Measurements from ENCODE around the gene OGG1.

The OGG1 gene

DNA sequence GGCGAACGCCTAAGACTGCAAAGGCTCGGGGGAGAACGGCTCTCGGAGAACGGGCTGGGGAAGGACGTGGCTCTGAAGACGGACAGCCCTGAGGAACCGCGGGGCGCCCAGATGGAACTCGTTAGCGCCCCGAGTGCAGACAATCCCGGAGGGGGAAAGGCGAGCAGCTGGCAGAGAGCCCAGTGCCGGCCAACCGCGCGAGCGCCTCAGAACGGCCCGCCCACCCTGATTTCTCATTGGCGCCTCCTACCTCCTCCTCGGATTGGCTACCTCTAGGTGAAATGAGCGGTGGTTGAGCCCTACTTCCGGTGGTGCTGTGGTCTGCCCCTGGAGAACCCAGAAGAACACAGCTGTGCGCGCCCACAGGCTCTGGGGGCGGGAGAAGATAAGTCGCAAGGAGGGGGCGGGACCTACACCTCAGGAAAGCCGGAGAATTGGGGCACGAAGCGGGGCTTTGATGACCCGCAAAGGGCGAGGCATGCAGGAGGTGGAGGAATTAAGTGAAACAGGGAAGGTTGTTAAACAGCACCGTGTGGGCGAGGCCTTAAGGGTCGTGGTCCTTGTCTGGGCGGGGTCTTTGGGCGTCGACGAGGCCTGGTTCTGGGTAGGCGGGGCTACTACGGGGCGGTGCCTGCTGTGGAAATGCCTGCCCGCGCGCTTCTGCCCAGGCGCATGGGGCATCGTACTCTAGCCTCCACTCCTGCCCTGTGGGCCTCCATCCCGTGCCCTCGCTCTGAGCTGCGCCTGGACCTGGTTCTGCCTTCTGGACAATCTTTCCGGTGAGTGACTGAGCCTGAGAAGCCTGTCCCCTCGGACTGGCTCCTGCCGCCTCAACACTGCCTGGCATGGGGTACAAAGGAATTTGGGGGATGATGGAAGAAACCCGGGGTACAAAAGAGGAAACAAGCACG is at the start of gene OGG1:
OGG1 (plus strand) TSS at position 308 of the 911 bp plus-strand sequence; CDS start at position 643, 335 bp downstream.
- DNase-seq: peak; percentile 79

DNA sequence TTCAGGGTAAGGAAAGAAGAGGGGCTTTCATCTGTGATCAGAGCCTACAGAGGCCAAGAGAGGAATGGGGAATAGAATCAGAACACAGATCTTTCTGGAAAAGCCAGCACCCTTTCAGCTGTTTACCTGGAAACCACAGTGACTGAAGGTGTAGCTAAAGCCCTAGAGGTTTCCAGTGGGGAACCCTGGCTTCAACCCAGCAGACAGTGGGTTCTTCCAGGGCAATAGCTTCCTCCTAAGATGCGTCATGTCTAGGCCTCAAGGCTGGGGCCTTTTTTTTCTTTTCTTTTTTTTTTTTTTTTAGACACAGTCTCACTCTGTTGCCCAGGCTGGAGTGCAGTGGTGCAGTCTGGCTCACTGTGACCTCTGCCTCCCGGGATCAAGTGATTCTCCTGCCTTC is 49.2 kb upstream of the OGG1 start:
- DNase-seq: no peak

DNA sequence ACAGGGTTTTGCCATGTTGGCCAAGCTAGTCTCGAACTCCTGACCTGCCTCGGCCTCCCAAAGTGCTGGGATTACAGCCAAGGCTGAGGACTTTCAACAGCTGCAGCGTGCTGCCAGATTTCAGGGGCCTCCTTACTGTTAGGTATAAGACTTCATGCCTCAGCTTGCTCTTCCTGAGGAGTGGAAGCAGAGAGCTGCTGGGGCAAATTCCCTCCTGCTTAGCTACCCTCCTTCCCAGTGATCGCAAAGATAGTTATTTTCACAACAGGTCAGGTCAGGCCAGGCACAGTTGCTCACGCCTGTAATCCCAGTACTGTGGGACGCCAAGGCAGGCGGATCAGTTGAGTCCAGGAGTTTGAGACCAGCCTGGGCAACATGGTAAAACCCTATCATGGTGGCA is 48.7 kb upstream of the OGG1 start:
- DNase-seq: no peak

DNA sequence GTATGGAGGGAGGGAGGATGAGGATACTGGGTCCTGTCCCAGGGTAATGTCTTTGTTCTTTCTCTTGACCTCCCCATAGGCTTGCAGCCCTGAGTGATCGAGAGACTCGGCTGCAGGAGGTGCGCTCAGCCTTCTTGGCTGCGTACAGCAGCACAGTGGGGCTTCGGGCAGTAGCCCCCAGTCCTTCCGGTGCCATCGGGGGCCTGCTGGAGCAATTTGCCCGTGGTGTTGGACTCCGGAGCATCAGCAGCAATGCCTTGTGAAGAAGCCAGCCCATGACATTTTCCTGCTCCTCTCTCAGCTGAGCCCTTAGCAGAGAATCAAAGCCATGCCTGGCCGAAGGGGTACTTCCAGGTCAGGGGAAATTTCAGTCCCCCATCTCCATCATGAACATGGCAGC is 48.0 kb upstream of the OGG1 start:
- no peak for DNase-seq

DNA sequence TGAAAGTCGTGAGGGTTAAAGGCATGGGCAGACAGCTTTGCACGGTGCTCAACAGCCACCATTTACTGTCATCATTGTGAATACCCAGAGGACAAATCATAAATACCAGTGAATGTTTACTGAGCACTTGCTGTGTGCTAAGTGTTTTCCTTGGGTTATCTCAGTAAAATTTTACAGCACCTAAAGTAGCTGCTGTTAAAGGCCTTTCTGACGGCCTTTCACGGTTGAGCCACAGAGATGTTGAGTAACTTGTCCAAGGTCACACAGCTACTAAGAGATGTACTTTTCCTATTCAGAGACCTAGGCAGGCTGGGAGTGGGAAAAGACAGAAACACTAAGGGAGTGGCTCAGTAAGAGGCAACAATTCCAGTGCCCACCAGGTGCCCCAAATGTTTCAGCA is 46.5 kb upstream of the OGG1 start:
- DNase-seq: no peak

DNA sequence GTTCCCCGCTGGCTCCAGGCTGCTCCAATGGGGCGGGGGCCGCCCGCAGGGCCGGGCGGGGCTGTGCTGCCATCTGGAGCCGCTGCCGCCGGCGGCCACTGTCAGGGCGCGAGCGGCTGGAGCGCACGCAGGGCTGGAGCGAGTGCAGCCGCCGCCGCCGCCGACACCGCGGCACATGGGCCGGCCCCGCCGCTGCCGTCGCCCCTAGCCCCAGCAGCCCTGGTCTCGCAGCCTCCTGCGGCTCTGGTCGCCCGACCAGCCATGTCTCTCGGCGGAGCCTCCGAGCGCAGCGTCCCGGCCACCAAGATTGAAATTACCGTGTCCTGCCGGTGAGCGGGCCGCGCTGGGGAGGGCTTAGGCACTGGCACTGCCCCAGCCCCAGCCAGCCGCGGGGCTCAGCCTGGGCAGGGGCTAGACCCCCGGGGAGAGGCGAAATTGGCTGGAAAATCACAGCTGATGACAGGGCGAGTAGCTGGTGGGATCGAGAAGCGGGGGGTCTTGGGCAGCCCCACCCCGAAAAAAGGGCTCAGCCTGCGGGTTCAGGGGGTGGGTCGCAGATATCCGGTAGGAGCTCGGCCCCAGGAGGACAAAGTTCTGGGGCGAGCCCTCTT is 45.9 kb upstream of the OGG1 start, which contains the start of gene CPNE9:
CPNE9 (plus strand) TSS at position 98 of the 611 bp plus-strand sequence; CDS start at position 262, 164 bp downstream.
- DNase-seq: no peak

DNA sequence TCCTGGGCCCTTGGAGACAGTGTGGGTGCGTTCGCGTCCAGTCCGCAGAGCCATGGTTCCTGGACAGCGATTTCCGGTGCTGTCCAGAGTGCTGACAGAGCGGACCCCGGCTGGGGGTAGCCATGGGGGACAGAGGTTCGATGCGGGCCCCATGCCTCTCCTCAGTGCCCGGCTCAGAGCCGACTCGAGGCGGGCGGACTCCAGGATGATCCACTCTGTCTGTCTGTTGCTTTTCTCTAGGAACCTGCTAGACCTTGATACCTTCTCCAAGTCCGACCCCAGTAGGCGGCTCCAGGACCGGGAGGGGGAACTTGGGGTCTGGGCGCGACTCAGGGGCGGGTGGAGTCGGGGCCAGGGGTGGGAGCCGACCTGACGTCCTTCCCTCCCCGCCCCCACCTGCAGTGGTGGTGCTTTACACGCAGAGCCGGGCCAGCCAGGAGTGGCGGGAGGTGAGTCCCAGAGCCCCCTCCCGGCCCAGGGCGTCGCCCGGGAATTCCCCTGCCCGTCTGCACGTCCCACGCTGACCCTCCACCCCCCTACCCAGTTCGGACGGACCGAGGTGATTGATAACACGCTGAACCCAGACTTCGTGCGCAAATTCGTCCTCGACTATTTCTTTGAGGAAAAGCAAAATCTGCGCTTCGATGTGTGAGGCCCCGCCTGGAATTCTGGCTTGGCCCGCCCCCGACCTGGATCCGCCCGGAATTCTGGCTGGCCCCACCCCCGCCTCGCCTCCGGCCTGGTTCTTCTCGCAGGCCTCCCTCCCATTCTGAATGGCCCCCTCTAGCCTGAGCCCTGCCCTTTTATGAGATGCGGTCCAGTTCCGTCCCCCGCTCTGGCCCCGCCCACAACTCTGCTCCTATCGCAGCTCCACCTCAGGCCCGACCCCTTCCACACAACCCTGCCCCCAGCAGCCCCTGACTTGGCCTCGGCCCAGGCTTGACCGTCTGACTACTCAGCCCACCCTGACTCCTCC is 45.1 kb upstream of the OGG1 start:
- no peak for DNase-seq

DNA sequence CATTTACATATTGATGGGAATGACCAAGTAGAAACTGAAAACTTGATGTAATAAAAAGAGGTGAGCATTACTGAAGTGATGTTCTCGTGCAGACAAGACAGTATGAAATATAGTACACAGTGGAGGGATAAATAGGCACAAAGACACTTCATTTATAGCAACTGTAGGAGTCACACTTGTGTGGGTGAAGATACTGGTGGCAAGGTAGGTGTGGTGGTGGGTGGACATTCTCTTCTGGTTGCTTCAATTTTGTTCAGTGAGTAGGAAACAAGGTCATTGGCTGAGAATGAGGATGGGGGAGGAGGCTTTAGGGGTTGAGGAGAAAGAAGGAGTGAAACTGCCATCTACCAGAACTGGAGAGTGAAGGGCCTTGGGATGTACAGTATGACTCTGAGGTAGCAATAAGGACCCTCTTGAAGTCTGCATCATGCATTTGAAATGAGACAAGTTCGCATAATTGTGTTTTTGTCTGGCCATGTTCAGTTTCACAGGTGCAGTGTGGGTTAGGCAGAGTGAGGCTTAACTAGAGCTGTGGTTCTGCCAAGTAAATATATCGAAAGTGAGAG is 39.5 kb upstream of the OGG1 start:
- DNase-seq: no peak

DNA sequence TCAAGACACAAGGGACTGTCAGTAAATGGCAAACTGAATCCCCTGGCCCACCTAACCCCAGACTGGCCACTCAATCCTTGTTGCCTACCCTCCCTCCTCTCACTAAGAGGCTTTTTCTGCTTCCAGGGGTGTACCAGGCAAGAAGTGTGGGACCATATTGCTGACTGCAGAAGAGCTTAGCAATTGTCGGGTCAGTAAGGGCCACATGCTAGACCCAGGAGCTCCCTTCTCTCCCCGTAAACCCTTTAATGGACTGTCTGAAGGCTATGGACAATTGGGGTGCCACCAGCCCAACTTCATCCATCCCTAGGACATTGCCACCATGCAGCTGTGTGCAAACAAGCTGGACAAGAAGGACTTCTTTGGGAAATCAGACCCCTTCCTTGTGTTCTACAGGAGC is 37.3 kb upstream of the OGG1 start:
- DNase-seq: no peak

DNA sequence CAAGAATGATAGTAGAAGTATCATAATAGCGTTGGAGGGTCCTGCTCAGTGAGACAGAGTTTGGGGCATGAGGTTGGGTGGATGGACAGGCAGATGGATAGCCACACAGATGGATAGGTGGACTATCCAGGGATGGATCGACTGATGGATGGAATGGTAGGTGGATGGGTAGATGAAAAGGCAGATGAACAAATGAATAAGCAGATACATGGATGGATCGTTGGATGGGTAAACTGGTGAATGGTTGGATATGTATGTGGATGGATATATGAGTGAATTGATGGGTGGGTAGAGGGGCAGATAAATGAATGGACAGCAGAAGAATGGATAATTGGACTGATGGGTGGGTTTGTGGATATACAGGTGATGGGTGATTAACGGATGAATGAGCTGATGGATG is 36.6 kb upstream of the OGG1 start:
- DNase-seq: no peak

DNA sequence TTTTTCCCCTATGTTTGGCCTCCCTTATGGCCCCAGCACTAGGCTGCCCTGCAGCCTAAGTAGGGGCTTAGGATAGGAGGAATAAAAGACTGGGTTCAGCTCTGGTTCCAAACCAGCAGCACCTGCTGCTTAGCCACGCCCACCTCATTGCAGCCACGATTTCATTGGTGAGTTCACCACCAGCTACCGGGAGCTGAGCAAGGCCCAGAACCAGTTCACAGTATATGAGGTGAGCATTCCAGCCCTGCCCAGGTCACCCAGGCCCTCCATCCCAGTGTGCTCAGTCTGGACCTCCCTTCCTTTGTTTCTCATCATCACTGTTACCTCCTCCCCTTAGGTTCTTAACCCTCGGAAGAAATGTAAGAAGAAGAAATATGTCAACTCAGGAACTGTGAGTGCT is 34.6 kb upstream of the OGG1 start:
- DNase-seq: no peak

DNA sequence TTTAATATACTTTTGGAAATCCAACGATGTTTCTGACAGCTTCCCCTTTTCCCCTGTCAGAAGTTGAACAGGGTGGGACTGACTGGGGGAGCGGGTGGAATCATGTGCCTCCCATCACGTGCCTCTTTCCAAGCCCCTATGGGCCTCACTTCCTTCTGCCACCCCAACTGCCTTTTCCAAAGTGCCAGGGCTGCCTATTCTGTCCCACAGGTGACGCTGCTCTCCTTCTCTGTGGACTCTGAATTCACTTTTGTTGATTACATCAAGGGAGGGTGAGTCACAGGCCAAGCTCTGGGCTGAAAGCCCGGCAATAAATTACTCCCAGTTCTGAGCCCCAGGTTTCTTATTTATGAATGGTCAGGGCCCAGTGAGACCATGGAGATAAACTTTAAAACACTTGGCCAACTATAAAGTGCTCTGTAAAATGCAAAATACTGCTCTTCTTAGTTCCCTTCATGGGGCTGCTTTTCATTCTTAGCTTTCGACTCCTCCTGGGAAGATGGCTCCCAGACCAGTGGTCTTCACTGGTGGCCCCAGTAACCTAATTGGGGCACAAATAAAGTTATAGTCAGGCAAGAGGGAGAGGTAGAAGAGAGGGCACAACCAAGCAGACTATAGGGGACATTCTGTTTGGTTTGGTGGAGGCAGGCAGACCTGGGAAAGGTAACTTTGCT is 33.9 kb upstream of the OGG1 start:
- no peak for DNase-seq

DNA sequence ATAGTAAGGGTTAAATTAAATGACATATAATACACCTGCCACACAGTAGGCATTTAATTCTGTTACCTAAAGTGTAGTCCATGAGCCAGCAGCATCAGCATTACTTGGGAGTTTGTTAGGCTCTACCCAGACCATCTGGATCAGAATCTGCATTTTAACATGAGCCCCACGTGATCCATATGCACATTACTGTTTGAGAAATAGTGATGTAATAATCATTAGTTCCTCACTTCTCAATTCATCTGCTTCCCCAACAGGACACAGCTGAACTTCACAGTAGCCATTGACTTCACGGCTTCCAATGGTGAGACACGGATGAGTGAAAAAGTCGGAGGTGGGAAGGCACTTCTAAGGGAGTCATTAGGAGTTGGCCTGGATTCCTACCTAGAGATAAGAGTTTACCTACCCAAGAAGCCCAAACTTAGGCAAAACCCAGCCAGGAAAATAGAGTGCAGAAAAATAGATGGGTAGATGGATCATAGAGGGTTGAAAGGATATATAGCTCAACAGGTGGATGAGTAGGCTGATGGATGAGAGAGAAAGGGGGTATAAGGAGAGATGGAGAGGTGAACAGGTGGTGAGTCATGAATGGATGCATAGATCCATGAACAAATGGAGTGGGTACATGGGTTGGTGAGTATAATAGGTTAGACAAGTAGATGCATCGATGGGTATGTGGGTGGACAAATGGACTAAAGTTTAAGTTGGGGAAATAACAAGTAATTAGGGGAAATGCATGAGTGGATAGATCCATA is 32.8 kb upstream of the OGG1 start:
- no peak for DNase-seq

DNA sequence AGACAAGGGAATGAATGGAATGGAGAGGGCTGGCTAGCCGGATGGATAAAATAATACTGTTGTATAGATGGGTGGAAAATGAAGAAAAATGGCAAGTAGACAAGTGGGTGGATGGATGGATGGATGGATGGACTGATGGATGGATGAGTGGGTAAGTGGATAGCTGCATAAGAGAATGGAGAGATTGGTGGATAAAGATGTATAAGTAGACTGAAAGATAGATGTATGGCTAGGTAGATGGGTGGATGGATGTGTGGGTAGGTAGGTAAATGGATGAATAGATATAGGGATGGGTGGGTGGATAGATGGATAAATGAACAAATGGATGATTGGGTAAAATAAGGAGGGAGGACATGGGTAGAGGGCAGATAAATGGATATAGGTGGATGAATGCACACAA is 32.2 kb upstream of the OGG1 start:
- no peak for DNase-seq

DNA sequence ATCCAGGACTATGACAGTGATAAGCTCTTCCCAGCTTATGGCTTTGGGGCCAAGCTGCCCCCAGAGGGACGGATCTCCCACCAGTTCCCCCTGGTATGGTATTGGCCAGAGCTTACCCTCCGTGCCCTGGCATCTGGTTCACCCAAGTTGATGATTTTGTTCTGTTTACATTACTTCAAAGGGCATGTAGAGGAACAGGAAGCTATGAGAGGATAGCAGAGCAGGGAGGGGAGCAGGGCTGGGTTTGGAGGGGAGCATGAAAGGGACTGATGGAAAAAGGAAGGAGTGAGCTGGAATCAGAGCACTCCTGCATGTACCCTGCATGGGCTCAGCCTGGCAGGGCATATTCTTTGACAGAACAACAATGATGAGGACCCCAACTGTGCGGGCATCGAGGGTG is 31.6 kb upstream of the OGG1 start:
- no peak for DNase-seq

DNA sequence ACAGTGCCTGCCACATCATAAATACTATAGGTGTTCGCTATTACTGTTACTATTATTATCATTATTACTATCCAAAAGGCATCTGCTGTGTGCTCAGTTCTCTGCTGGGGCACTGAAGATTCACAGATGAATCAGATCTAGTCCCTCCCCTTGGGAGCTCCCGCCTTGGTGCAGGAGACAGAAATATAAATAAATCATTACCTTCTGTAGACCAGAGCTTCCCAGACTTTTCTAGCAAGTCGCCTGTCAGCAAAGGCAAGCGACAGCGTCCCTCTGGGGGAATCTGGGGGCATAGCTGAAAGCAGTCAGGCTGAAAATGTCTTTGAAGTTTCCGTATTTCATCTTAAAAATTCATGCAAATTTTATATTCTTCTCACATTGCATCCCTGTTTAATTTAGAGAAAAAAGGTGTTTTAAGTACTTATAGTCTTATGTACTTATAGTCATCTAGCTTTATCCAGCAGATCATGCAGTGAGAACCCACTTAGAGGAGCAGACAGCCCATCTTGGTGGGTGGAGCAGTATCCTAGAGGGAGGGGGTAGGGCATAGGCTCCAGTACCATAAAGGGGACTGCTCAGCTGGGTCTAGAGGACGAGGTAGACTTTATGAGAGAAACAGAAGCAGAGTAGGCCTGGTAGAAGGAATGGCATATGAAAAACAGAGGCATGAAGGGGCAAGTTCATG is 28.6 kb upstream of the OGG1 start:
- no peak for DNase-seq

DNA sequence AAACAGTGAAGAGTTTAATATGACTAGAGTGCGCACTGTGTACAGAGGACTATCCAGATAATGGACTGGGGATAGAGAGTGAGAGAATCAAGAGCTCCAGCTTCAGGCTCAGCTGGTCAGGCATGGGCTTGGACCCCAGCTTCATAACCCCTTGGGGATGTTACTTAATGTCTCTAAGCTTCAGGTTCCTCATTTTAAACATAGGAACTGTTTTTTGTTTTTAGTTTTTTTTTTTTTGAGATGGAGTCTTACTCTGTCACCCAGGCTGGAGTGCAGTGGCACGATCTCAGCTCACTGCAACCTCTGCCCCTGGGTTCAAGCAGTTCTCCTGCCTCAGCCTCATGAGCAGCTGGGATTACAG is 28.1 kb upstream of the OGG1 start:
- no peak for DNase-seq

DNA sequence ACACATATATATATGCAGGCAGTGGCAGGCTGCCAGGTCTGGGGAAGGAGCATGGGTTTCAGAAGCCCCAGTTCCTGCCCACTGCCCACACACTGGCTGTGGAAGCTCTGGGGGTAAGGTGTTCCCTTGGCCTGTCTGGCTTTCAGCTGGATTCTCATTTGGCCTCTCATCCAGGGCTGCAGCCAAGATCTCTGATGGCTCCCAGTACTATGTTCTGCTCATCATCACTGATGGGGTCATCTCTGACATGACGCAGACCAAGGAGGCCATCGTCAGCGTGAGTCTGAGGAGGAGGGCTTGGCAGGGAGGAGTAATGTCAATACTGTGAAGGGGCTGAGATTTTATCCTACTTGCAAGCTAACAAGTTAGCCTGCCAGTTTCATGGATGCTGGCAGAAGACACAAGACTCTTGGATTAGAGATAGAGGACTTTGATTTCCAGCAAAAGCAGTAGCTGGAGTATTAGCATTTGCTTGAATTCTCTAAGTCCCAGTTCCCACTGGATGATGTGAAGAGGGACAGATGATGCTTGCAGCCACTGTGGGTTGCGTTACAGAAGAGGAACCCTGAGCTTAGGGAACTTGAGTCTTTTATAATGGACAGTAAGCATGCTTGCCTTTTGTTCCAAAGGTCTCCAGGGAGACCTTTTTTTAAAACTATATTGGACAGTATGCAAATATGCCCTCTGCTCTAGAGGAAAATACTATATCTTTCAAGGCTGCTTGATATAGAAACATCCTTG is 23.8 kb upstream of the OGG1 start:
- DNase-seq: no peak

DNA sequence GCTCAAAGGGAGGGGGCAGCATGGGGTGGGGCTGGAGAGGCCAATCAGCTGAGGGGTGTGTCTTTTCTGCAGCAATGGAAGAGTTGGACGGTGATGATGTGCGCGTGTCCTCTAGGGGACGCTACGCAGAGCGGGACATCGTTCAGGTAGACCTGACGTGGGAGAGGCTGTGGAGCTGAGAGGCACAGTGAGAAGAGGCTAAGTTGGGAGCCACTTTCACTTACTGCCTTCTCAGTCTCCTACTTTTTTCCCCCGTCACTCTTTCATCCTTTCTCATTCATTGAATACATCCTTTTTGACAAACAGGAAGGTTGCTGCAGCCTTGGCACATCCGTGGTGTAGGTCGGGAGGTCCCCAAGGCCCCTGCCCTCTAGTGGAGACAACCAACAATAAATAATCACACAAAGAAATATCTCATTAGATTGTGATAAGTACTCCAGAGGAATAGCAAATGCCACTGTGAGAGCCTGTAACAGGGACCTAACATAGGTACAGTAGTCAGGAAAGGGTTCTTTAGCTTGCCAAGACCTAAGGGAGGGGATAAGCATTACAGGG is 22.6 kb upstream of the OGG1 start:
- peak; percentile 41 for DNase-seq

DNA sequence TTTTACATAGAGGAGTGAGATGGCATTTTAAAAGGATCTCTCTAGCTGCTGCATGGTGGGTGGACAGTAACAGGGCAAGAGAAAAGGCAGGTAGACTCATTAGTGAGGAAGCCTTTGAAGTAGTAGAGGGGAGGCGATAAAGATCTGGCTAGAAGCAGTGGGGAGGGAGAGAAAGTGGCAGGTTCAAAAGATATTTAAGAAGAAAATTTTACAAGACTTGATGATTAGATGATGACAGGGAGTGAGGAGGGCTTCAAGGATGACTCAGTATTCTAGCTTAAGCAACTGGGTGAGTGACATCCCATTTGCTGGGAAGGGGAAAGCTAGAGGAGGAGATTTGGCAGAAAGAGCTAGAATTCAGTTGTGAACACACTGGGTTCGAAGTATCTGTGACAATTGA is 22.0 kb upstream of the OGG1 start:
- DNase-seq: no peak

Measured in NCI-H1694 (cell line).